HG03135 (cell line): ENCODE results near the gene RABGAP1L.

Experiments
- ATAC-seq: cut with Tn5 transposase; IDR thresholded peaks from one replicate; pipeline ENCODE4 v1.9.1; 2021; ENCODE audit warnings: mild to moderate bottlenecking, moderate library complexity; ENCODE audit not compliant: unreplicated experiment

Gene RABGAP1L

GRCh38 chr1:174898102-174898797, 738.9 kb downstream of the RABGAP1L start:
- ATAC-seq = no peak

- ATAC-seq = no peak
Measured at GRCh38 chr1:174900317-174900716, 741.0 kb downstream of the RABGAP1L start.

- ATAC-seq = no peak
Measured at GRCh38 chr1:174902531-174903099, 743.3 kb downstream of the RABGAP1L start.

GRCh38 chr1:174911606-174912005, 752.3 kb downstream of the RABGAP1L start:
- ATAC-seq = no peak

- ATAC-seq = no peak
Measured at GRCh38 chr1:174912264-174912663, 752.9 kb downstream of the RABGAP1L start.

- ATAC-seq = no peak
Measured at GRCh38 chr1:174913225-174913903, 754.0 kb downstream of the RABGAP1L start.

GRCh38 chr1:174914991-174915390, 755.7 kb downstream of the RABGAP1L start:
- no peak for ATAC-seq

- ATAC-seq = no peak
Measured at GRCh38 chr1:174916846-174917245, 757.5 kb downstream of the RABGAP1L start.

- ATAC-seq = no peak
Measured at GRCh38 chr1:174920093-174920492, 760.8 kb downstream of the RABGAP1L start.

- ATAC-seq = no peak
Measured at GRCh38 chr1:174922121-174922520, 762.8 kb downstream of the RABGAP1L start.

- ATAC-seq = no peak
Measured at GRCh38 chr1:174923820-174924219, 764.5 kb downstream of the RABGAP1L start.

- ATAC-seq = no peak
Measured at GRCh38 chr1:174928541-174928940, 769.2 kb downstream of the RABGAP1L start.

GRCh38 chr1:174931214-174931613, 771.9 kb downstream of the RABGAP1L start:
- ATAC-seq = no peak

- no peak for ATAC-seq
Measured at GRCh38 chr1:174932587-174932986, 773.3 kb downstream of the RABGAP1L start.

- no peak for ATAC-seq
Measured at GRCh38 chr1:174935961-174936727, 776.8 kb downstream of the RABGAP1L start.

GRCh38 chr1:174938281-174939007, 779.1 kb downstream of the RABGAP1L start:
- no peak for ATAC-seq

GRCh38 chr1:174939775-174940545, 780.6 kb downstream of the RABGAP1L start:
- ATAC-seq = no peak

GRCh38 chr1:174940646-174941175, 781.4 kb downstream of the RABGAP1L start:
- no peak for ATAC-seq

- no peak for ATAC-seq
Measured at GRCh38 chr1:174942547-174943255, 783.4 kb downstream of the RABGAP1L start.
